Measurements from ENCODE around the gene PTPRZ1. TPM values are rescaled to one million over a fixed set of nuclear protein-coding genes. Genes with fewer than 3 reads are reported as not detected.

PTPRZ1 gene
- total and polyA plus RNA-seq, 4 donors, result 1.1 to 11.6 (median 2.9) TPM

- Histone ChIP-seq H3K4me1 (ENCODE audit: control insufficient read depth in 5 of 5, insufficient read depth in 5 of 5, low read length in 5 of 5) (no peaks in the 10 kb centered on the region), H3K4me3 (no peak overlapping the region), H3K9ac (ENCODE audit: insufficient read depth in 1 of 2, low read length in 2 of 2) (no peak overlapping the region), H3K27me3 (ENCODE audit: control insufficient read depth in 3 of 3, insufficient read depth in 3 of 3, low read length in 2 of 3) (no peaks in the 10 kb centered on the region), H3K27ac (ENCODE audit: low read depth in 1 of 2, low read length in 1 of 2) (no peak overlapping the region), H3K9me3 (ENCODE audit: control insufficient read depth in 4 of 4, insufficient read depth in 3 of 4, low read length in 3 of 4) (no peaks in the 10 kb centered on the region), H3K36me3 (ENCODE audit: control insufficient read depth in 4 of 4, insufficient read depth in 4 of 4, low read length in 4 of 4) (peaks cover 0 to 17% (median 9%) of the 10 kb centered on the region in 4 donors)
- DNase-seq, result no peak
- WGBS, 2 donors, result 70 to 72% methylated on average over 4 of the region's 4 CpGs
- TF ChIP-seq CTCF (IDR thresholded peaks at IDR 0.05; ENCODE audit: control extremely low read depth, extremely low read depth), result no peak
- no peak for ATAC-seq (ENCODE audit: insufficient read depth, low FRiP score)
These were observed 222.7 kb downstream of the PTPRZ1 start for GRCh38 chr7:122095642-122096041.

GRCh38 chr7:122100021-122100420 lies 227.1 kb downstream of the PTPRZ1 start:
- Histone ChIP-seq H3K4me1 (ENCODE audit: control insufficient read depth in 5 of 5, insufficient read depth in 5 of 5, low read length in 5 of 5) (no peaks in the 10 kb centered on the region), H3K9me3 (ENCODE audit: control insufficient read depth in 4 of 4, insufficient read depth in 3 of 4, low read length in 3 of 4) (peaks cover 0 to 7% (median 3%) of the 10 kb centered on the region in 4 donors), H3K27me3 (ENCODE audit: control insufficient read depth in 3 of 3, insufficient read depth in 3 of 3, low read length in 2 of 3) (no peaks in the 10 kb centered on the region), H3K9ac (ENCODE audit: insufficient read depth in 1 of 2, low read length in 2 of 2) (no peak overlapping the region), H3K36me3 (ENCODE audit: control insufficient read depth in 4 of 4, insufficient read depth in 4 of 4, low read length in 4 of 4) (peaks cover 2 to 43% (median 24%) of the 10 kb centered on the region in 4 donors), H3K4me3 (no peak overlapping the region), H3K27ac (ENCODE audit: low read depth in 1 of 2, low read length in 1 of 2) (no peak overlapping the region)
- 66 to 80% methylated on average over 3 of the region's 3 CpGs for WGBS, 2 donors
- DNase-seq, result peak in 2 of 3 donors; percentile 7 to 9
- ATAC-seq (ENCODE audit: insufficient read depth, low FRiP score), result no peak
- TF ChIP-seq CTCF (IDR thresholded peaks at IDR 0.05; ENCODE audit: control extremely low read depth, extremely low read depth), result no peak

- DNase-seq, result no peak
- Histone ChIP-seq H3K36me3 (ENCODE audit: control insufficient read depth in 4 of 4, insufficient read depth in 4 of 4, low read length in 4 of 4) (peaks cover 2 to 47% (median 32%) of the 10 kb centered on the region in 4 donors), H3K27me3 (ENCODE audit: control insufficient read depth in 3 of 3, insufficient read depth in 3 of 3, low read length in 2 of 3) (no peaks in the 10 kb centered on the region), H3K4me1 (ENCODE audit: control insufficient read depth in 5 of 5, insufficient read depth in 5 of 5, low read length in 5 of 5) (no peaks in the 10 kb centered on the region), H3K9me3 (ENCODE audit: control insufficient read depth in 4 of 4, insufficient read depth in 3 of 4, low read length in 3 of 4) (peaks cover 0 to 13% (median 5%) of the 10 kb centered on the region in 4 donors), H3K27ac (ENCODE audit: low read depth in 1 of 2, low read length in 1 of 2) (no peak overlapping the region), H3K9ac (ENCODE audit: insufficient read depth in 1 of 2, low read length in 2 of 2) (no peak overlapping the region), H3K4me3 (no peak overlapping the region)
- no peak for TF ChIP-seq CTCF (IDR thresholded peaks at IDR 0.05; ENCODE audit: control extremely low read depth, extremely low read depth)
- no peak for ATAC-seq (ENCODE audit: insufficient read depth, low FRiP score)
These were observed 230.1 kb downstream of the PTPRZ1 start for GRCh38 chr7:122103064-122103463.

Small RNA genes lying within 50 kb of the gene (small RNA-seq; reads per million reads assigned to genes)
- gene RNU7-154P (ENCODE audit: low replicate concordance), result not detected

Measured in lung (tissue), 13 donors.